HS-27A (cell line): ENCODE data around the gene CDKAL1.
"Not testable (repeated sequence)": the region's sequence is repeated elsewhere in the genome, so short reads cannot be mapped to it uniquely, and the experiment has no call there.

Source experiments
- DNase-seq: peaks from one replicate; pipeline ENCODE4 v3.0.0-alpha.2; 2012; ENCODE audit warnings: low read depth, missing footprints

The CDKAL1 gene

GRCh38 chr6:21074484-21074883 lies 540.2 kb downstream of the CDKAL1 start:
- DNase-seq: no peak

- DNase-seq: no peak
These were observed 541.7 kb downstream of the CDKAL1 start for GRCh38 chr6:21075986-21076385.

GRCh38 chr6:21078497-21078896 lies 544.2 kb downstream of the CDKAL1 start:
- DNase-seq: no peak

- no peak for DNase-seq
These were observed 545.3 kb downstream of the CDKAL1 start for GRCh38 chr6:21079468-21080048.

- no peak for DNase-seq
These were observed 546.0 kb downstream of the CDKAL1 start for GRCh38 chr6:21080221-21080620.

GRCh38 chr6:21082091-21082490 lies 547.8 kb downstream of the CDKAL1 start:
- no peak for DNase-seq

- DNase-seq: no peak
These were observed 549.5 kb downstream of the CDKAL1 start for GRCh38 chr6:21083708-21084107.

GRCh38 chr6:21084656-21085055 lies 550.4 kb downstream of the CDKAL1 start:
- no peak for DNase-seq

- no peak for DNase-seq
These were observed 551.0 kb downstream of the CDKAL1 start for GRCh38 chr6:21085211-21085610.

- DNase-seq: no peak
These were observed 551.4 kb downstream of the CDKAL1 start for GRCh38 chr6:21085643-21086042.

- no peak for DNase-seq
These were observed 552.9 kb downstream of the CDKAL1 start for GRCh38 chr6:21087188-21087587.

- no peak for DNase-seq
These were observed 557.2 kb downstream of the CDKAL1 start for GRCh38 chr6:21091411-21091810.

- DNase-seq: not testable (repeated sequence)
These were observed 558.0 kb downstream of the CDKAL1 start for GRCh38 chr6:21092231-21092772.

- DNase-seq: no peak
These were observed 561.2 kb downstream of the CDKAL1 start for GRCh38 chr6:21095462-21095861.

GRCh38 chr6:21098134-21098533 lies 563.9 kb downstream of the CDKAL1 start:
- no peak for DNase-seq

GRCh38 chr6:21098744-21099143 lies 564.5 kb downstream of the CDKAL1 start:
- DNase-seq: no peak

GRCh38 chr6:21099338-21100314 lies 565.4 kb downstream of the CDKAL1 start:
- DNase-seq: no peak

- DNase-seq: no peak
These were observed 566.7 kb downstream of the CDKAL1 start for GRCh38 chr6:21100991-21101390.

- no peak for DNase-seq
These were observed 567.4 kb downstream of the CDKAL1 start for GRCh38 chr6:21101694-21102093.

- no peak for DNase-seq
These were observed 567.9 kb downstream of the CDKAL1 start for GRCh38 chr6:21102201-21102600.

GRCh38 chr6:21102624-21103023 lies 568.4 kb downstream of the CDKAL1 start:
- DNase-seq: no peak

- DNase-seq: no peak
These were observed 569.5 kb downstream of the CDKAL1 start for GRCh38 chr6:21103626-21104224.

- DNase-seq: no peak
These were observed 570.0 kb downstream of the CDKAL1 start for GRCh38 chr6:21104288-21104687.
